Ishikawa (cell line): Measurements from ENCODE around the gene PIGM.

Experiments used
- CREB1 ChIP-seq: IDR thresholded peaks from 2 replicates; pipeline ENCODE4 v1.6.1; 2012; ENCODE audit warnings: low read depth
- TF ChIP-seq, protein P1 (sequence below): IDR thresholded peaks from 2 replicates; pipeline ENCODE4 v1.6.1; 2012
- TF ChIP-seq, protein P2 (sequence below): IDR thresholded peaks from 2 replicates; pipeline ENCODE4 v1.6.1; 2012; ENCODE audit warnings: low read depth, mild to moderate bottlenecking

DNA sequence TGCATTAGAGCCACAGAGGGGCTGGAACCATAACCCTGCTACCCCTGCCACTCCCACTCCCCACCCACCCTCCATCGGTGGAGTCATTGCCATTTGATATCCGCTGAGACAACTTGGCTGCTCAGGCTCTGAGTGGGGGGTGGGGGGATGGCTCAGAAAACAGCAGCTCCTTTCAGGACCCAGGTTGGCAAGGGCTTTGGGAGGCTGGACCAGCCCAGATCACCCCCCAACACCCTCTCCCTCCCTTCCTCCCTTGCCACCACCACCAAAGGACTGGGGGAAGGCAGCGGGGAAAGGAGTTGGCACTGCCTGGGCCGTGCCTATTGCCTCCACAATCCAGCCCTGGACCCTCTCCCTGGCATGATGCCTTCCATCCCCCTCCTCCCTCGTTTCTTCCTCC, 36.4 kb upstream of the PIGM start:
- no peak for TF ChIP-seq CREB1
- TF ChIP-seq, protein P1, sequence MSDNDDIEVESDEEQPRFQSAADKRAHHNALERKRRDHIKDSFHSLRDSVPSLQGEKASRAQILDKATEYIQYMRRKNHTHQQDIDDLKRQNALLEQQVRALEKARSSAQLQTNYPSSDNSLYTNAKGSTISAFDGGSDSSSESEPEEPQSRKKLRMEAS = no peak
- TF ChIP-seq, protein P2, sequence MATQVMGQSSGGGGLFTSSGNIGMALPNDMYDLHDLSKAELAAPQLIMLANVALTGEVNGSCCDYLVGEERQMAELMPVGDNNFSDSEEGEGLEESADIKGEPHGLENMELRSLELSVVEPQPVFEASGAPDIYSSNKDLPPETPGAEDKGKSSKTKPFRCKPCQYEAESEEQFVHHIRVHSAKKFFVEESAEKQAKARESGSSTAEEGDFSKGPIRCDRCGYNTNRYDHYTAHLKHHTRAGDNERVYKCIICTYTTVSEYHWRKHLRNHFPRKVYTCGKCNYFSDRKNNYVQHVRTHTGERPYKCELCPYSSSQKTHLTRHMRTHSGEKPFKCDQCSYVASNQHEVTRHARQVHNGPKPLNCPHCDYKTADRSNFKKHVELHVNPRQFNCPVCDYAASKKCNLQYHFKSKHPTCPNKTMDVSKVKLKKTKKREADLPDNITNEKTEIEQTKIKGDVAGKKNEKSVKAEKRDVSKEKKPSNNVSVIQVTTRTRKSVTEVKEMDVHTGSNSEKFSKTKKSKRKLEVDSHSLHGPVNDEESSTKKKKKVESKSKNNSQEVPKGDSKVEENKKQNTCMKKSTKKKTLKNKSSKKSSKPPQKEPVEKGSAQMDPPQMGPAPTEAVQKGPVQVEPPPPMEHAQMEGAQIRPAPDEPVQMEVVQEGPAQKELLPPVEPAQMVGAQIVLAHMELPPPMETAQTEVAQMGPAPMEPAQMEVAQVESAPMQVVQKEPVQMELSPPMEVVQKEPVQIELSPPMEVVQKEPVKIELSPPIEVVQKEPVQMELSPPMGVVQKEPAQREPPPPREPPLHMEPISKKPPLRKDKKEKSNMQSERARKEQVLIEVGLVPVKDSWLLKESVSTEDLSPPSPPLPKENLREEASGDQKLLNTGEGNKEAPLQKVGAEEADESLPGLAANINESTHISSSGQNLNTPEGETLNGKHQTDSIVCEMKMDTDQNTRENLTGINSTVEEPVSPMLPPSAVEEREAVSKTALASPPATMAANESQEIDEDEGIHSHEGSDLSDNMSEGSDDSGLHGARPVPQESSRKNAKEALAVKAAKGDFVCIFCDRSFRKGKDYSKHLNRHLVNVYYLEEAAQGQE = no peak
